ENCODE measurements around the gene ZYG11A. TPM values are rescaled to one million over a fixed set of nuclear protein-coding genes. Genes with fewer than 3 reads are reported as not detected.
A peak's percentile ranks its signal among the peaks of the same experiment; 100 is the strongest.
"Not testable (repeated sequence)": the region's sequence is repeated elsewhere in the genome, so short reads cannot be mapped to it uniquely, and the experiment has no call there.

The ZYG11A gene
- not detected for polyA plus RNA-seq (2012; ENCODE audit: insufficient read depth, insufficient read length, low read depth)

- H3K4me3 ChIP-seq (ENCODE audit: low read depth, low read length), result peak within 1 kb of the TSS; percentile 23; the same call in 1 of the 2 replicates
- peak; percentile 76 for DNase-seq
- no peaks in the 10 kb centered on the region for H3K36me3 ChIP-seq
Measured at GRCh38 chr1:52842643-52843310, at the start of gene ZYG11A. Gene ZYG11A, plus strand, starts transcription at chr1:52842760. Its CDS starts 124 bp downstream, at chr1:52842884.

GRCh38 chr1:52793717-52794116 is 48.8 kb upstream of the ZYG11A start:
- not testable (repeated sequence) for H3K4me1 ChIP-seq; H3K4me3 ChIP-seq (ENCODE audit: low read depth, low read length); H3K9me3 ChIP-seq; H3K27me3 ChIP-seq; DNase-seq; H3K36me3 ChIP-seq

More at GRCh38 chr1:52842643-52843310, at the start of gene ZYG11A:
- no peak for TF ChIP-seq CTCF (IDR thresholded peaks at IDR 0.05; ENCODE audit: low read depth, low read length)
- no peaks in the 10 kb centered on the region for H3K9me3 ChIP-seq
- H3K27me3 ChIP-seq, result peaks cover 8% of the 10 kb centered on the region
- H3K4me1 ChIP-seq, result no peaks in the 10 kb centered on the region

- TF ChIP-seq CTCF (IDR thresholded peaks at IDR 0.05; ENCODE audit: low read depth, low read length), result no peak
- no peaks in the 10 kb centered on the region for H3K4me1 ChIP-seq
- no peaks in the 10 kb centered on the region for H3K36me3 ChIP-seq
- H3K9me3 ChIP-seq, result no peaks in the 10 kb centered on the region
- no peak for DNase-seq
- no peak overlapping the region for H3K4me3 ChIP-seq (ENCODE audit: low read depth, low read length)
- H3K27me3 ChIP-seq, result no peaks in the 10 kb centered on the region
Measured at GRCh38 chr1:52795464-52795863, 47.1 kb upstream of the ZYG11A start.

- H3K36me3 ChIP-seq, result no peaks in the 10 kb centered on the region
- H3K27me3 ChIP-seq, result no peaks in the 10 kb centered on the region
Measured at GRCh38 chr1:52798331-52798730, 44.2 kb upstream of the ZYG11A start.

GRCh38 chr1:52801011-52801410 is 41.5 kb upstream of the ZYG11A start:
- H3K36me3 ChIP-seq, result no peaks in the 10 kb centered on the region
- H3K9me3 ChIP-seq, result no peaks in the 10 kb centered on the region
- H3K4me3 ChIP-seq (ENCODE audit: low read depth, low read length), result no peak overlapping the region
- no peaks in the 10 kb centered on the region for H3K27me3 ChIP-seq
- no peak for DNase-seq
- no peak for TF ChIP-seq CTCF (IDR thresholded peaks at IDR 0.05; ENCODE audit: low read depth, low read length)
- H3K4me1 ChIP-seq, result no peaks in the 10 kb centered on the region

More at GRCh38 chr1:52798331-52798730, 44.2 kb upstream of the ZYG11A start:
- TF ChIP-seq CTCF (IDR thresholded peaks at IDR 0.05; ENCODE audit: low read depth, low read length), result no peak
- no peaks in the 10 kb centered on the region for H3K4me1 ChIP-seq
- DNase-seq, result no peak
- H3K4me3 ChIP-seq (ENCODE audit: low read depth, low read length), result no peak overlapping the region
- no peaks in the 10 kb centered on the region for H3K9me3 ChIP-seq

- H3K4me1 ChIP-seq; H3K4me3 ChIP-seq (ENCODE audit: low read depth, low read length); H3K27me3 ChIP-seq; H3K9me3 ChIP-seq; DNase-seq; H3K36me3 ChIP-seq: not testable (repeated sequence)
Measured at GRCh38 chr1:52804083-52804482, 38.5 kb upstream of the ZYG11A start.

GRCh38 chr1:52814465-52814864 is 28.1 kb upstream of the ZYG11A start:
- no peaks in the 10 kb centered on the region for H3K27me3 ChIP-seq
- no peaks in the 10 kb centered on the region for H3K9me3 ChIP-seq
- no peaks in the 10 kb centered on the region for H3K4me1 ChIP-seq
- H3K4me3 ChIP-seq (ENCODE audit: low read depth, low read length), result no peak overlapping the region
- TF ChIP-seq CTCF (IDR thresholded peaks at IDR 0.05; ENCODE audit: low read depth, low read length), result no peak
- DNase-seq, result no peak
- no peaks in the 10 kb centered on the region for H3K36me3 ChIP-seq

- H3K27me3 ChIP-seq; H3K36me3 ChIP-seq; DNase-seq; H3K4me1 ChIP-seq; H3K9me3 ChIP-seq; H3K4me3 ChIP-seq (ENCODE audit: low read depth, low read length): not testable (repeated sequence)
Measured at GRCh38 chr1:52820830-52821229, 21.7 kb upstream of the ZYG11A start.

Data from BE2C (cell line).